Kidney (tissue), 14 donors: ENCODE measurements around the gene SULT4A1. TPM values are rescaled to one million over a fixed set of nuclear protein-coding genes. Genes with fewer than 3 reads are reported as not detected.
A peak's percentile ranks its signal among the peaks of the same experiment; 100 is the strongest.

ENCODE experiments used
- DNase-seq, 5 donors: peaks; one replicate each; pipeline ENCODE4 v3.0.0-alpha.2; 2013 to 2020
- FAIRE-seq: peaks from 2 replicates; lab custom pipeline; 2012; peaks lifted over from hg19 to GRCh38; lab: Jason Lieb, UNC
- H3K27ac ChIP-seq, 2 donors: one replicate each; pipeline ENCODE4 v1.7.0; 2013; ENCODE audit warnings: low read depth in 2 of 2, low read length in 2 of 2, inconsistent platforms in 1 of 2
- H3K27me3 ChIP-seq: one replicate; pipeline ENCODE4 v1.7.1; 2013; ENCODE audit warnings: low read length, inconsistent platforms; ENCODE audit not compliant: control insufficient read depth, insufficient read depth
- H3K36me3 ChIP-seq, 3 donors: one replicate each; pipeline versions ENCODE4 v1.7.0 to v1.7.1; 2013; ENCODE audit warnings: low read length in 3 of 3, control low read depth in 1 of 3, inconsistent platforms in 1 of 3; ENCODE audit not compliant: insufficient read depth in 3 of 3, control insufficient read depth in 2 of 3
- H3K4me1 ChIP-seq, 3 donors: one replicate each; pipeline versions ENCODE4 v1.7.0 to v1.7.1; 2013; ENCODE audit warnings: low read length in 3 of 3, inconsistent platforms in 1 of 3, low read depth in 1 of 3; ENCODE audit not compliant: control insufficient read depth in 2 of 3, insufficient read depth in 2 of 3
- H3K4me3 ChIP-seq, 3 donors: one replicate each; pipeline versions ENCODE4 v1.7.0 to v1.8.1; 2013; ENCODE audit warnings: low read length in 3 of 3, control low read depth in 1 of 3, inconsistent platforms in 1 of 3
- H3K9ac ChIP-seq, 3 donors: one replicate each; pipeline versions ENCODE4 v1.7.0 to v1.7.1; 2013; ENCODE audit warnings: low read length in 3 of 3, control low read depth in 1 of 3, inconsistent platforms in 1 of 3
- H3K9me3 ChIP-seq, 3 donors: one replicate each; pipeline versions ENCODE4 v1.7.0 to v1.7.1; 2013; ENCODE audit warnings: low read length in 3 of 3, control low read depth in 1 of 3, inconsistent platforms in 1 of 3; ENCODE audit not compliant: control insufficient read depth in 2 of 3, insufficient read depth in 1 of 3
- intact Hi-C: fragments of 100-400 bp; cut with DNase I; formaldehyde crosslinking; loops from one replicate; pipeline ENCODE4 v1.11.1; 2022
- polyA plus RNA-seq: library from polyadenylated mRNA; stranded (reverse); fragments of 350-450 nt; fragmentation: Illumina TruSeq; extraction: RNeasy Lipid Tissue Mini Kit (QIAGEN cat#74804); gene quantifications from one replicate; pipeline ENCODE4 v1.2.3, GENCODE V29; 2014; ENCODE audit warnings: low read depth, low replicate concordance; ENCODE audit not compliant: insufficient read depth
- total RNA-seq: library from RNA; stranded (reverse); fragmentation: NEBNext Ultra II Directional; extraction: Animal tissue kit (Norgen Biotek cat#: 25700); gene quantifications from one replicate; pipeline ENCODE4 v1.2.1, GENCODE V29; 2021
- TF ChIP-seq, protein P1 (sequence below): IDR thresholded peaks from 3 replicates; pipeline ENCODE4 v1.5.1; 2012; ENCODE audit warnings: mild to moderate bottlenecking, moderate library complexity, borderline replicate concordance; ENCODE audit not compliant: insufficient read depth; ENCODE audit errors: extremely low read depth
- donor health status: control.
- donor health status: control.
- donor health status: control.
- donor health status: control.
- donor health status: control.
- donor health status: DM: yes; HTN: yes; CAD: no.
- donor health status: Normal renal cell carcinoma (clear cell type).

The SULT4A1 gene
- total and polyA plus RNA-seq, 2 donors from 2014 or later: 0.52 to 0.57 TPM

DNA sequence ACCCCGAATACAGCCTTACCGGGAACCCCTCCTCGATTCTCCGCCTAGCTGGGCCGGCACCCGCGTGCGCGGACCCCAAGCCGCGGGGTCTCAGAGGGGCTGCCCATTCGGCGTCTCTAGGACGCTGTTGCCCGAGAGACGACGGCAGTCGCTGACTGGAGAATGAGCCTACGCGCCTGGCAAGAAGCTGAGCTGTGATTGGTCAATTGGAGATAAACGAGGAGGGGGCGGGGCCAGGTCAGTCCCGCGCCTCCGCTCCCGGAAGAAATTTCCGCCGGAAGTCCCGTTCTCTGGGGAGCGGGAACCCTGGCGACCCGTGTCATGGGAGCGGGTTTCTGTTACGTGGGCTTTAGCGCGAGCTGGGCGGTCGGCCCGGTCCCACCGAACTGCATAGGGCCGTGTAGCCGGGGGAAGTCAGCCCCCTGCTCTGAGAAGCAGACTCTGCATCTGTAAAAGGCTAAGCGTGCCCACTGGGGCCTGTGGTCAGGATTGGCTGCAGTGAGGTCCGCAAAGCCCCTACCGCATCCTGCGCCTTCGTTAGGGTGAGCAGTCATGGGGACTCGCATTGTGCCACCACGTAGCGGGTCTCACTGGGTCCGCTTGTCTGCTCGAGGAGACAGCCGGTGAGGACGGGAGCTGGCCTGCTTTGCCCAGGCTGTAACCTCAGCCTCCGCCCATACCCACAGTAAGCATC lies 50.0 kb downstream of the SULT4A1 start, which contains the start of gene EFCAB6:
Gene EFCAB6, minus strand, starts transcription at position 157 of the 694 bp plus-strand sequence. CDS start 29,987 bp downstream, outside the sequence.
- peak; percentile 86 for FAIRE-seq
- no peaks in the 10 kb centered on the region for H3K27me3 ChIP-seq
- peak within 1 kb of the TSS; percentile 91 to 99 (median 92) for H3K4me3 ChIP-seq
- peaks cover 0 to 10% (median 0%) of the 10 kb centered on the region in 3 donors for H3K4me1 ChIP-seq
- DNase-seq: peak; percentile 96 to 98 (median 97)
- intact Hi-C loops: no loop called here
- TF ChIP-seq, protein P1, sequence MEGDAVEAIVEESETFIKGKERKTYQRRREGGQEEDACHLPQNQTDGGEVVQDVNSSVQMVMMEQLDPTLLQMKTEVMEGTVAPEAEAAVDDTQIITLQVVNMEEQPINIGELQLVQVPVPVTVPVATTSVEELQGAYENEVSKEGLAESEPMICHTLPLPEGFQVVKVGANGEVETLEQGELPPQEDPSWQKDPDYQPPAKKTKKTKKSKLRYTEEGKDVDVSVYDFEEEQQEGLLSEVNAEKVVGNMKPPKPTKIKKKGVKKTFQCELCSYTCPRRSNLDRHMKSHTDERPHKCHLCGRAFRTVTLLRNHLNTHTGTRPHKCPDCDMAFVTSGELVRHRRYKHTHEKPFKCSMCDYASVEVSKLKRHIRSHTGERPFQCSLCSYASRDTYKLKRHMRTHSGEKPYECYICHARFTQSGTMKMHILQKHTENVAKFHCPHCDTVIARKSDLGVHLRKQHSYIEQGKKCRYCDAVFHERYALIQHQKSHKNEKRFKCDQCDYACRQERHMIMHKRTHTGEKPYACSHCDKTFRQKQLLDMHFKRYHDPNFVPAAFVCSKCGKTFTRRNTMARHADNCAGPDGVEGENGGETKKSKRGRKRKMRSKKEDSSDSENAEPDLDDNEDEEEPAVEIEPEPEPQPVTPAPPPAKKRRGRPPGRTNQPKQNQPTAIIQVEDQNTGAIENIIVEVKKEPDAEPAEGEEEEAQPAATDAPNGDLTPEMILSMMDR: no peak
- H3K9me3 ChIP-seq: no peaks in the 10 kb centered on the region
- H3K9ac ChIP-seq: peak within 1 kb of the TSS; percentile 86 to 91 (median 89)
- peak within 1 kb of the TSS; percentile 37 to 72 for H3K27ac ChIP-seq
- no peaks in the 10 kb centered on the region for H3K36me3 ChIP-seq

DNA sequence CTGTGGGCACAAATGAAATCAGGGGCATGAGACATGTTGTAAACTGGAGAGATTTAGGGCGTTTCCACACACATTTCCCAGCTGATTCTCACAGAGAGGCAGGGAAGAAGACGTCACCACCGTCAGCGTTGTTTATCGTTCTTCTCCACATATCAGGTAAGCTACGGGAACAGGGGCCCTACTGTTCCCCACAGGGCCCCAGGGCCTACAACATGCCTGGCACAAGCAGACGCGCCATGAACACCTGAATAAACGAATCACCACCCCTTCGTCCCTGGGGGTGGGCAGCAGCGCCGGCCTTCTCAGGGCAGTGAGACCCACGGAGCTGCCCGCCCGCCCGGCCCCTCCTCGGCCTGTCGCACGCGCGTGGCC lies 50.5 kb downstream of the SULT4A1 start:
- peaks cover 0 to 10% (median 0%) of the 10 kb centered on the region in 3 donors for H3K4me1 ChIP-seq
- no peak for FAIRE-seq
- no peaks in the 10 kb centered on the region for H3K36me3 ChIP-seq
- intact Hi-C loops: no loop called here
- peak overlapping the region; percentile 91 to 99 (median 92) for H3K4me3 ChIP-seq
- peak overlapping the region in 2 of 3 donors; percentile 5 to 70 for H3K9ac ChIP-seq
- H3K9me3 ChIP-seq: no peaks in the 10 kb centered on the region
- TF ChIP-seq, protein P1: no peak
- peak overlapping the region in 1 of 2 donors; percentile 20 for H3K27ac ChIP-seq
- DNase-seq: peak in 1 of 5 donors; percentile 53
- H3K27me3 ChIP-seq: no peaks in the 10 kb centered on the region

- FAIRE-seq (no peak), DNase-seq (no peak)
- Histone ChIP-seq H3K4me3 (no peak overlapping the region), H3K27ac (no peak overlapping the region), H3K9ac (no peak overlapping the region), H3K4me1 (no peaks in the 10 kb centered on the region), H3K36me3 (no peaks in the 10 kb centered on the region), H3K9me3 (peaks cover 0 to 3% (median 0%) of the 10 kb centered on the region in 3 donors), H3K27me3 (no peaks in the 10 kb centered on the region)
- intact Hi-C loops: no loop called here
- TF ChIP-seq, protein P1: no peak
Observed at GRCh38 chr22:43802897-43803495, 59.3 kb downstream of the SULT4A1 start.
